WERI-Rb-1 (cell line): Measurements from ENCODE around the gene SPTLC2.

ENCODE experiments used
- DNase-seq: peaks from one replicate; pipeline ENCODE4 v3.0.0-alpha.2; 2020
- H3K27ac ChIP-seq: fragments of 250-450 bp; sonication (Bioruptor Pico); 2 replicates; pipeline ENCODE4 v1.5.1; 2020; ENCODE audit warnings: mild to moderate bottlenecking, moderate library complexity
- H3K27me3 ChIP-seq: fragments of 250-450 bp; sonication (Bioruptor Pico); 2 replicates; pipeline ENCODE4 v1.5.1; 2021; ENCODE audit warnings: mild to moderate bottlenecking, low read depth, moderate library complexity; ENCODE audit not compliant: insufficient read depth, severe bottlenecking
- H3K36me3 ChIP-seq: fragments of 250-450 bp; sonication (Bioruptor Pico); 2 replicates; pipeline ENCODE4 v1.5.1; 2020; ENCODE audit warnings: mild to moderate bottlenecking, moderate library complexity
- H3K4me3 ChIP-seq: 2 replicates; pipeline ENCODE4 v1.5.1; 2011; ENCODE audit warnings: low read depth, mild to moderate bottlenecking, control low read depth, low read length
- H3K9me3 ChIP-seq: fragments of 250-450 bp; sonication (Bioruptor Pico); 2 replicates; pipeline ENCODE4 v1.5.1; 2021; ENCODE audit warnings: mild to moderate bottlenecking, moderate library complexity; ENCODE audit not compliant: severe bottlenecking
- CTCF ChIP-seq: IDR thresholded peaks from 2 replicates; pipeline ENCODE4 v1.5.1; 2011; ENCODE audit warnings: low read depth, mild to moderate bottlenecking, control low read depth, inconsistent platforms, low read length

Gene SPTLC2

GRCh38 chr14:77654001-77654441, 37.6 kb upstream of the SPTLC2 start:
- no peak overlapping the region for H3K27ac ChIP-seq
- no peaks in the 10 kb centered on the region for H3K9me3 ChIP-seq
- no peaks in the 10 kb centered on the region for H3K36me3 ChIP-seq
- no peak for TF ChIP-seq CTCF
- no peak overlapping the region for H3K4me3 ChIP-seq
- H3K27me3 ChIP-seq, result no peaks in the 10 kb centered on the region
- DNase-seq, result no peak

- Histone ChIP-seq H3K27me3 (no peaks in the 10 kb centered on the region), H3K36me3 (no peaks in the 10 kb centered on the region), H3K4me3 (no peak overlapping the region), H3K9me3 (no peaks in the 10 kb centered on the region), H3K27ac (no peak overlapping the region)
- no peak for DNase-seq
- TF ChIP-seq CTCF, result no peak
These were observed 32.9 kb upstream of the SPTLC2 start for GRCh38 chr14:77649326-77649725.

- no peak overlapping the region for H3K4me3 ChIP-seq
- no peak for TF ChIP-seq CTCF
These were observed 32.2 kb upstream of the SPTLC2 start for GRCh38 chr14:77648520-77649200.

GRCh38 chr14:77647853-77648252, 31.4 kb upstream of the SPTLC2 start:
- TF ChIP-seq CTCF, result no peak
- Histone ChIP-seq H3K9me3 (no peaks in the 10 kb centered on the region), H3K4me3 (no peak overlapping the region), H3K27me3 (no peaks in the 10 kb centered on the region), H3K27ac (no peak overlapping the region), H3K36me3 (no peaks in the 10 kb centered on the region)
- DNase-seq, result no peak

More at GRCh38 chr14:77648520-77649200, 32.2 kb upstream of the SPTLC2 start:
- H3K27me3 ChIP-seq, result no peaks in the 10 kb centered on the region
- H3K27ac ChIP-seq, result no peak overlapping the region
- H3K36me3 ChIP-seq, result no peaks in the 10 kb centered on the region
- no peak for DNase-seq
- no peaks in the 10 kb centered on the region for H3K9me3 ChIP-seq

- Histone ChIP-seq H3K4me3 (no peak overlapping the region), H3K27ac (no peak overlapping the region), H3K9me3 (no peaks in the 10 kb centered on the region), H3K36me3 (no peaks in the 10 kb centered on the region), H3K27me3 (no peaks in the 10 kb centered on the region)
- no peak for TF ChIP-seq CTCF
- DNase-seq, result no peak
These were observed 30.5 kb upstream of the SPTLC2 start for GRCh38 chr14:77646907-77647306.
